COLO668 (cell line): Measurements from ENCODE around the gene VAV1.
"Not testable (repeated sequence)": the region's sequence is repeated elsewhere in the genome, so short reads cannot be mapped to it uniquely, and the experiment has no call there.

Source experiments
- DNase-seq: peaks from one replicate; lab custom pipeline; 2025; ENCODE audit not compliant: unreplicated experiment; lab: John Stamatoyannopoulos, UW

Gene VAV1

GRCh38 chr19:6842871-6843607 lies 70.5 kb downstream of the VAV1 start:
- no peak for DNase-seq

- no peak for DNase-seq
Measured at GRCh38 chr19:6847828-6848200, 75.3 kb downstream of the VAV1 start.

GRCh38 chr19:6848986-6849385 lies 76.5 kb downstream of the VAV1 start:
- no peak for DNase-seq

GRCh38 chr19:6849876-6850275 lies 77.4 kb downstream of the VAV1 start:
- DNase-seq, result no peak

- no peak for DNase-seq
Measured at GRCh38 chr19:6851359-6851758, 78.9 kb downstream of the VAV1 start.

- no peak for DNase-seq
Measured at GRCh38 chr19:6852001-6852400, 79.5 kb downstream of the VAV1 start.

GRCh38 chr19:6853868-6854267 lies 81.4 kb downstream of the VAV1 start:
- no peak for DNase-seq

GRCh38 chr19:6854758-6855157 lies 82.2 kb downstream of the VAV1 start:
- DNase-seq, result no peak

- no peak for DNase-seq
Measured at GRCh38 chr19:6856749-6857372, 84.4 kb downstream of the VAV1 start.

GRCh38 chr19:6861683-6862286 lies 89.3 kb downstream of the VAV1 start:
- no peak for DNase-seq

- peak; percentile 65 for DNase-seq
Measured at GRCh38 chr19:6862673-6863078, 90.2 kb downstream of the VAV1 start.

- no peak for DNase-seq
Measured at GRCh38 chr19:6864325-6864940, 91.9 kb downstream of the VAV1 start.

- no peak for DNase-seq
Measured at GRCh38 chr19:6865849-6866248, 93.3 kb downstream of the VAV1 start.

- no peak for DNase-seq
Measured at GRCh38 chr19:6866741-6867151, 94.2 kb downstream of the VAV1 start.

GRCh38 chr19:6868351-6868750 lies 95.8 kb downstream of the VAV1 start:
- no peak for DNase-seq

GRCh38 chr19:6869151-6869882 lies 96.8 kb downstream of the VAV1 start:
- not testable (repeated sequence) for DNase-seq

GRCh38 chr19:6873708-6874431 lies 101.4 kb downstream of the VAV1 start:
- no peak for DNase-seq

- no peak for DNase-seq
Measured at GRCh38 chr19:6875218-6875617, 102.7 kb downstream of the VAV1 start.

GRCh38 chr19:6876748-6877147 lies 104.2 kb downstream of the VAV1 start:
- no peak for DNase-seq

- no peak for DNase-seq
Measured at GRCh38 chr19:6877766-6878165, 105.3 kb downstream of the VAV1 start.
